ENCODE results near the gene PRDM16. TPM values are rescaled to one million over a fixed set of nuclear protein-coding genes. Genes with fewer than 3 reads are reported as not detected.

Gene PRDM16
- total RNA-seq, 1 donor: 19.9 TPM

DNA sequence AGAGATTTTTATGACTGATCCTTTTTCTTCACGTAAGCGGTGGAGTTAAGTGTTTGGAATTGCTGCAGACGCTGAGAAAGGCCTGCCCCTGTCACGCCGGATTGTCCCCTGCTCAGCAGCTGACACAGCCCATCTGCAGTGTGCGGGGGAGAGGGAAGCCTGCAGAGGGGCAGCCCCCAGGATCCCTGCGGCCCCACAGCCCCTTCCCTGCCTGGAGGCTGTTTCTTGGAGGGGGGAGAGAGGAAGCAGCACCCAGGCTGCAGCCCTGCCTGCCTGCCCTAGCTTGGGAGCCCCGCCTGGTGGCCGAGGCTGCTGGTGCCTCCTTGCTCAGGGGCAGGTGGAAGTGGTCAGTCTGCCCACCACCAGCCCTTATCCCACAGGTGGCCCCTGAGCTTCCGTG lies 50.7 kb downstream of the PRDM16 start:
- DNase-seq (ENCODE audit: low read depth in 2 of 3, low spot score in 2 of 3): no peak

DNA sequence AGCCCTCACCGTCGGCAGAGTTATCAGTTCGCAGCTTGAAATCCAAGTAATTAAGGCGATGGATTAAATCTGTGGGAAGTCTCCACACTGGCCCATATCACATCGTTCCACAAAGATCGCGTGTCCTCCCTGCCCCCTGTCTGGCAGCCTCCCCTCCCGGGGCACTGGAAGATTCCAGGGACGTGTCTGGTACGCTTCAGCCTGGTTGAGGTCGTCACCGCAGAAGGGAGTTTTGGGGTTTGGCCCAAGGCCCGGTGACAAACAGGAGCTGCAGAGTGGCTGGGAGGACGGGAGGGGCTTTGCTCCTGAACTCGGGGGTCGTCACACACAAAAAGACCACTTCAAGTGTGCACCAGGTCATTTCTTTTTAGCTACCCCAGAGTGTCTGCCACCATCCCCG lies 51.1 kb downstream of the PRDM16 start:
- DNase-seq (ENCODE audit: low read depth in 2 of 3, low spot score in 2 of 3): peak in 1 of 3 donors; percentile 14

DNA sequence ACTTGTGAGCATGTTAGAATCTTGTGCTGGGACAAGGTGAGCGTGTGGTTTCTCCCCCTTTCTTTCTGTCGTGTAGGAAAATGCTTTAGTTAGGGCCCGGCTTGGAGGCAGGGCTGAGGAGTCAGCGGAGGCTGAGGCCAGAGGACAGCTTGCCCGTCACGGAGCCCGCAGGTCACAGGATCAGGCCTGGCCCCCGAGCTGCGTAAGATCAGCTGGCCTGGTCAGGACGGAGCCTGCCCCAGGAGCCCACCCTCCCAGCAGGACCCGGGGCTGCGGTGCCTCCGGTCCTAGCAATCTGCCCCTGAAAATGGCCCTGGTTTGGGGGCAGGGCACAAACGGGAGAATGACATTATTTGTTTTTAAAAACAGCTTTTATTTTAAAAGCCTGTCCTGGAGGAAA lies 52.0 kb downstream of the PRDM16 start:
- no peak for DNase-seq (ENCODE audit: low read depth in 2 of 3, low spot score in 2 of 3)

DNA sequence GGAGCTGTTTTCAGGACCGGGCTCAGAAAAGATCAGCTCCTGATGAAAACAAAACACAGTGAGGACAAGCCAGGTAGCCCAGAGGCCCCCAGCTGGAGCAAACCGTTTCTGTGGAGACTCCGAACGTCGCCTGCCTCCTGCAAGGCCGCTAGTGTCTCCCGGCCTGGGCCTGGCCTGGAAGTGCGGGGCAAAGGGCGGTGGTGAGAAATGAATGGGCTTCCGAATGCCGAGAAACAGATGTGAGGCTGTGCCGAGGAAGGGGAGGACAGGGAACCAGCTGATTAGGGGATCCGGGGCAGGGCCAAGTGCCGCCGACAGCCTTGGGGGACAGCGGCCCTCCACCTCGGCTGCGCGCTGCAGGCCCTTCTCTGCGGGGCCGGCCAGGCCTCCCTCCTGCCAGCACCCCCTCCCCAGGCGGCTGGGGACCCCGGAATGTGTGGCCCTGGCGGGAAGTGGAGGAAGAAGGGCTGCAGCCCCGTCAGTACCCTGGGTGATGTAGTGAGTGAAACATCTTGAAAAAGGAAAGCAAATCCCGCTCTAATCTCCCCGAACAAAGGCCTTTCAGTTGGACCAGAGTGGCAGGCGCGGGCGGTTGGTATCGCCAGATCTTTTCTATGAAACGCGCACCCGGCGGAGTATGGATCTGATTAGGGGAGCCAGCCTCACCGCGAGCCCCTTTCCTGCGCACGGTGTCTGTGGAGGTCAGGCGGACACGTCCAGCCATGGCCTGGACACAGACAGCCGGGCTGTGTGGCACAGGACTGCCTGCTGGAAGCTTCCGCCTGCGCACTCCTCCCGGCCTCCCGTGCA lies 52.6 kb downstream of the PRDM16 start:
- DNase-seq (ENCODE audit: low read depth in 2 of 3, low spot score in 2 of 3): no peak

DNA sequence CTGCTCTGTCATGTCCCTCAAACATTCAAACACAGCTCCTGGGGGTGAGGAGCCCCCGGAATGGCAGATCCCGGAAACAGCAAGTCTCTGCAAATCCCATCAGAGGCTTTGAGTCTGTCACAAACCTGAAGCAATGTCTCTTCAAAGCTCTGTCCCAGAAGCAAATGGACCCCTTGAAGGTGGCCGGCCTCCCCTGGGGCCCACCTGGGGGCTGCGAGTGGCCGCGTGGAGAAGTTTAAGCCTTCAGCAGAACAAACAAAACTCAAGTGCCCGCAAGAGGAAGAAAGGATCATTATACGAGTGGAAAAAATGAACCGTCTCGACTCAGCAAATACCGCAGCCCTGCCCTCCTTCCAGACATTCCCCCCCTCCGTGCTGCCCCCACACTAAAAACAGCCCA lies 53.3 kb downstream of the PRDM16 start:
- DNase-seq (ENCODE audit: low read depth in 2 of 3, low spot score in 2 of 3): no peak

DNA sequence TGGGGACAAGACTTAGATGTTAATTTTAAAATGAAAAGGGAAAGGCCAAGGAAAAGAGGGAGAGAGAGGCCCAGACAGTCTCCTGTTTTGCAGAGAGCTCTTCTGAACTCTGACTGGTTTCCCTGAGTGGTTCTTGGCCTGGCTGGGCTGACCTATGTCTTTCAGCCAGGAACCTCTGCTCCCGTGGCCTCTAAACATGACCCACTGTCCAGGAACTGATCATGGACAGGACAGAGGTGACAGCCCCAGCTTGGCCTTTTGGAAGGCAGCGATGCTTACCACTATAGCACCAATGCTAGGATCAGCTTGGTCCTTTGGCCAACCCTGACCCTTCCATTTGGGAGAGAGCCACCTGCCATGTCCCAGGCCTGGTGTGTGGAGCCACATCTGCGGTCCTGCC lies 55.2 kb downstream of the PRDM16 start:
- no peak for DNase-seq (ENCODE audit: low read depth in 2 of 3, low spot score in 2 of 3)

DNA sequence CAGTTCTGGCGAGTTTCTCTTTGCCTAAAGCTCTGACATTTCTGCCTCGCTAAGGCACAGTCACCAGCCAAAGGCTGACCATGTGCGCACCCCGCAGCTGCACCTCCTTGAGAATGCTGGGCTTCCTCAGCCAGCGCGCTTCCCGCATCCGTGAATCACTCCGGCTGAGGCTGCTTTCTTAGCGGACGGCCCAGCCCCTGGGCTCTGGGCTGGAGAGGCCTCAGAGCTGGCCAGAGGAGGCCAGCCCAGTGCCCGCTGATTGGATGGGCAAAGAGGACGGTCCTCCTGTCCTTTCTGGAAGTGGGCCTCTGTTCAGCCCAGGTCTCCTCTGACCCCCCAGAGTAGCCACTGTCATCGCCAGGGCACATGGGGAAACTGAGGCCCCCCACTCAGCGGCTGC lies 56.1 kb downstream of the PRDM16 start:
- no peak for DNase-seq (ENCODE audit: low read depth in 2 of 3, low spot score in 2 of 3)

DNA sequence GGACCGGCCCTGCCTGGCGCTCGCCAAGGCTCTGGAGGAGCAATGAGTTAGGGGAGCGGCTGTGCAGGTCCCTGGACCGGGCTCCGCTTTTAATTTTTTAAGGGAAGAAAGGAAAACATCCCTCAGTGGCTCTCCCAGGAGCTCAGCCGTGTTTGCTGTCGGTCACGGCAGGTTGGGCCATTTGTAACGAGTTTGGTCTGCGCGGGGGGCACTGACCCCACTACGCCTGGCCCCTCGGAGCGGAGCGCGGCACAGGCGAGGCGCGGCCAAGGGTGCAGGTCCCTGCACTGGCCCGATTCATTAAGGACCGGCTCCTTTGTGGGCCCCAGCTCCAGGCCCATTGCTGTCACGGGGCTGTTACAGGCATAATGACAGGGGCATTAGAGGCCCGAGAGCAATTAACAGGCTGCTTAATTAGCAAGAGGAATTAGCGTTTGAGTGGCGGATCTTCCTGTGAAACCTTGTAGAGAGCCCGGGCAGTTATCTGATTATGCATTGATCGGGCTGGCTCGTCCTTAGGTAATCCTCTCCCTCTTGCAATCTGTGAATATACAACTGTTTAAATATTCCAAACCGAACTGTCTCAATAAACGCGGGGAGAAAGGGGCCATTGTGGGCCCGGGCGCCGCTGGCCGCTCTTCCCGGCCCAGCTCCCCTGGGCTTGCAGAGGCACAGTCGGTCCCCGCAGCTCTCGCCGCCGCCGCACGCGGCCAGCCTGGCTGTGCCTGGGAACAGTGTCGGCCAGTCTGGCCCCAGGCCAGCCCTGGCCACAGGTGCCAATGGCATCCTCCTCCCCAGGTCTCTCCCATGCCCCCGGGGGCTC lies 56.8 kb downstream of the PRDM16 start:
- DNase-seq (ENCODE audit: low read depth in 2 of 3, low spot score in 2 of 3): no peak

DNA sequence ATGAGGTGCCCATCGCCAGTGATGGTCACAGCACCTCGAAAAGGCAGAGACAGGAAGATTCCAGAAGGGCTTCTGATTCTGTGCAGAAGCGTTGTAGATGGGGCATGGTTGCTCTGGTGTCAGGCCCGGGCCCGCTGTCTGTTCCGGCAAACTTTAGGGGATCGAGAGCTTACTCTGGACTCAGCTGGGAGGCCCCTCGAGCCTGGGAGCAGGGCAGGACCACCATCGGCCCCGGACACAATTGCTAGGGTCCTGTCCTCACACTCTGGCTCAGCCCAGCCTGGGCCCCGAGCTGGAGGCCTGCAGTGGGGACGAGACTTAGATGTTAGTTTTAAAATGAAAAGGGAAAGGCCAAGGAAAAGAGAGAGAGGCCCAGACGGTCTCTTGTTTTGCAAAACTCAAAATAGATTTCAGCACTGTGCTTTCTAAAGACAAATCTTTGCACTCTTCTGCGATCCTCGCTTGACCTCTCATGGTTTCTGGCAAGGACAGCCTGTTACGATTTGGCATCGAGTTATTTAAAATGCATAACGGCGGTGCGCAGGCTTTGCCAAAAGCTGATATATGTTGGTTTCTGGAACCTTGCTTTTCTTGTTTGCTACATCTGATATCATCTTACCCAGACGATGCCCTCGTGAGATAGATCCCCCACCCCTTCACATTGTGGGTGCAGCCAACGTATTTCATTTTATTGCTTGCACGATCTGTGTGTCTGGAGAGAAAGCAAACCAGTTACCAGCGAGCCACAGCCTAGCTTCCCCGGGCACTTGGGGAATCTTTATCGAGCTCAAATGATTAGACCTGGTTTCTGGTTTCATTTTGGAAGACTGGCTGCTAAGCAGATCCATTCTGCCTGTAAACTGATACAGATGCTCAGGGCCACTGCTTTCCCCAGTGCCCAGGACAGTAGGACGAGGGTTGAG lies 58.0 kb downstream of the PRDM16 start:
- DNase-seq (ENCODE audit: low read depth in 2 of 3, low spot score in 2 of 3): no peak

DNA sequence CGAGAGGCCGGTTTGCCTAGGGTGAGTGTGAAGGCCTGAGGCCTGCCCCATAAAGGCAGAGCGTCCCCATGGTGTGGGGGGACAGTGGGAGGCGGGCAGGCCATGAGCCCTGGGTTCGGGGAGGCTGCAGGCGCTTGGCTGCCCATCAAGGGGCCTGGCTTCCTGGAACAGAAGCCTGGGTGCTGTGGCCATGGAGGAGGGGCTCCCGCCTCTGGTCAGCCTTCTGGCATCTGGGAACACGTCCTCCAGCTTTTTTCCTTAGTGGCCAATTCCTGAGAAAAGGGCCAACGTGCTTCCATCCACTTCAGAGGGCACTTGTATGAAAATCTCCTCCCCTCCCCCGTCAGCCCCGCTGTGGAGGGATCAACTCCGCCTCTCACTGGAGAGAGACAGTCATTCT lies 58.7 kb downstream of the PRDM16 start:
- no peak for DNase-seq (ENCODE audit: low read depth in 2 of 3, low spot score in 2 of 3)

DNA sequence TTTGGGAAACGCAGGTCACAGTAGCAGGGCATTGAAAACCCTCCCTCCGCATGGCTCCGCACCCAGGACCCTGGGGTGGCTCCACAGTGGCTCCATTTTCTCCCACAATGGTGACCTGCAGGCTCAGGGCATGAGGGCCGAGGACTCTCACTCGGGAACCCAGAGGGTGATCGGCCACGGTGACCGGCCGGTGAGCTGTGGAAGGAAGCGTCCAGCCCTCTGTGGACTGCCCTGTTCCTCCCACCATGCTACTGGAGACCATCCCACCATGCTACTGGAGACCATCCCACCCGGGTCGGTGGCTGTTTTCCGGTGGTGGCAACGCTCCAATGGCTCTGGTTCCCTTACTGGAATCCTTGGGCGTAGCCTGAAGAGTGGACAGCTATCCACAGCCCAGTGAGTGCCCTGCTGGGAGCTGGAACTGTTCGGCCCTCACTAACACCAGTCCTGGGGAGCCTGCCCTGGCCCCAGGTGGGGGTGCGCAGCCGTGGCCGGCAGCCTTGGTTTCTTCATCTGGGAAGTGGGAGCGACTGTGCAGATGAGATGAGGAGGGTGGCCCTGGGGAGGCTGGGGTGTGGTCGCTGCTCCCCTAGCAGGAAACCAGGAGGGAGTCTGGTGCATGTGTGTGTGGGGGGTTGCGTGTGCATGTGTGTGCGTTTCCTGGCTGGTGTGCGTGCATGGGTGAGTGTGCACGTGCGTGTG lies 59.6 kb downstream of the PRDM16 start:
- no peak for DNase-seq (ENCODE audit: low read depth in 2 of 3, low spot score in 2 of 3)

DNA sequence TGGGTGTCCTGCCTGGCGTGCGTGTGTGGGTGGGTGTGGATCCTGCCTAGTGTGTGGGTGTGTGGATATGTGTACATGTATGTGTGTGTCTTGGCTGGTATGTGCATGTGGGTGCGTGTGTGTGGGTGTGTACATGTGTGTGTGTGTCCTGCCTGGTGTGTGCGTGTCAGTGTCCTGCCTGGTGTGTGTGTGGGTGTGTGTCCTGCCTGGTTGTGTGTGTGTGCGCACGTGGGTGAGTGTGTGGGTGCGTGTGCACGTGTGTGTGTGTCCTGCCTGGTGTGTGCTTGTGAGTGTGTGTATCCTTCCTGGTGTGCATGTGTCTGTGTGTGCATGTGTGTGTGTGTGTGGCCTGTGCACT lies 60.1 kb downstream of the PRDM16 start:
- no peak for DNase-seq (ENCODE audit: low read depth in 2 of 3, low spot score in 2 of 3)

DNA sequence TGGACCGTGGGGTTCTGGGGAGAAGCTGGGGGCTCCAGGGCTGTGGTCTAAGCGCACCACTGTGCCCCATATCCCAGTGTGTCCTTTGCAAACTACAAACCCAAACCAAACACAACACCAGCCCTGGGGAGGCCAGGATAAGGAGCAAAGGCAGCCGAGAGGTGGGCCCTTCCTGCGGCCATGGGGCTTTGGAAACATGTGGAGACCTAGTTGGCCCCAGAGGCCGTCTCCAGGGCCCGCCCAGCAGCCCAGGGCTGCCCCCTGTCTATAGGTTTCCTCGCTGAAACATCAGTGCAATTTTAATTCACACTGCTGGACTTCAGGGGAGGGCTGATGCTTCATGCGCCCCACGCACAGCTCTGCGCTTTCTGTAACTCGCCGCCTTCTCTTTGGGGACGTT lies 61.3 kb downstream of the PRDM16 start:
- no peak for DNase-seq (ENCODE audit: low read depth in 2 of 3, low spot score in 2 of 3)

DNA sequence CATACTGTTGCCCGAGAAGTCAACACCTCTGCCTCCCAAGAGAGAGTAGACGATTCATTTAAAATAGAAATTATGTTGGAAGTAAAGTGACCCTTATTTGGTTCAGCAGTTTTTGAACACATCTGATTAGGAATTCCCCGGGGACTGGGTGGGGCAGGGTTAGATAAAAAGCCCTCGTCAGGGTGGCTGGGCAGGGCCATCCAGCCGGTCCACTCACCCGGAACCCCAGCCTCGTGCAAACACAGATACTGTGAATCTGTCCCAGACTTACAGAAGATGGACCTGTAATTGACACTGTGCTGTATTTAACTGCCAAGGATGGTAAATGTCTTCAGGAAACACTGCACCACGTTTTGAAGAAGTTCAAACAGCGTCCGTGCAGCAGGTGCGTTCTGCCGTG lies 63.7 kb downstream of the PRDM16 start:
- DNase-seq (ENCODE audit: low read depth in 2 of 3, low spot score in 2 of 3): no peak

DNA sequence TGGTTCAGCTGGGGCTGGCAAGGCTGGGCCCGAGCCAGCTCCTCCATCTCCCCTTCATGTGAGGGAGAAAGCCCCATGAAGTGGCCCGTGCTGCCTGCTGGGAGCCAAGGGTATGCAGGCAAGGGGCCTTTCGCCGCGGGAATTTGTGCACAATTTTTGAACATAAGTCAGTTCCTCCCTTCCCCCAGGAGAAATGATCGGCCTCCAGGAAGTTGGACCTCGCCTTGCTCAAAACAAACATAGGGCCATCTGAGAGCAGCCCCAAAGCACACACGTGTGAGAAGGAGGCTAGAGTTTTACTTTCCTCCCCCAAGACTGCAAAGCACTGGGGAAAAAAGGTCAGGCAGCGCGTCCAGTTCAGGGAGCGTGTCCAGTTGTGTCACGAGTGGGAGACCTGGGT lies 64.7 kb downstream of the PRDM16 start:
- no peak for DNase-seq (ENCODE audit: low read depth in 2 of 3, low spot score in 2 of 3)

DNA sequence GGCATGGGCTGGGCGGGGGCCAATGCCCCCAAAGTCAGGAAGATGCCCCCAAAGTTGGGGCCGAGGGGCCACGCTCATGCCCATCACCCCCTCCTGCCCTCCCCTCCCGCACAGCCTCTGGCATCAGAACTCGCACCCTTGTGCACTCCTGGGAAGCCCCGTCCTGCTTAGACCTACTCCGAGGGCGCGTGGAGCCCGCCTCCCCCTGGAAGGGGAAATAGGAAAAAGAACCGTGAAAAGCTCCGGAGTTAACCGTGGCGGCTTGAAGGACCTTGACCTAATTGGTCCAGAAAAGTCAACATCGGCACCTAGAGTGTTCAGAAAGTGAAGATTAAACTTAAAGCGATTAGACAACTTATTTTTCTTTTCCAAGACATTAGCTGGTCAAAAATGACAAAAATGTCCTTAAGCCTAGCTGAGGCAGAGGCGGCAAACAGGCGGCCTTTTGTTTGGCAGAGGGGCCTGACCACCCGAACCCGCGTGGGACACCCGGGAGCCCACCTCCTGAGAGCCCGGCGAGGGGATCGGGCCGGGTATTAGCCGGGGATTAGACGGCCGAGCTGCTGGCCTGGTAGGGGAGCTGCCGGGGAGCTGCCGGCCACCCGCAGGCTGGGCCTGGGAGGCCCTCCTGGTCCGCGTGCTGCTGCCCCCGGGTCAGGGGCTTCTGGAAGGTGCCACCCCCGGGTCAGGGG lies 65.5 kb downstream of the PRDM16 start:
- no peak for DNase-seq (ENCODE audit: low read depth in 2 of 3, low spot score in 2 of 3)

DNA sequence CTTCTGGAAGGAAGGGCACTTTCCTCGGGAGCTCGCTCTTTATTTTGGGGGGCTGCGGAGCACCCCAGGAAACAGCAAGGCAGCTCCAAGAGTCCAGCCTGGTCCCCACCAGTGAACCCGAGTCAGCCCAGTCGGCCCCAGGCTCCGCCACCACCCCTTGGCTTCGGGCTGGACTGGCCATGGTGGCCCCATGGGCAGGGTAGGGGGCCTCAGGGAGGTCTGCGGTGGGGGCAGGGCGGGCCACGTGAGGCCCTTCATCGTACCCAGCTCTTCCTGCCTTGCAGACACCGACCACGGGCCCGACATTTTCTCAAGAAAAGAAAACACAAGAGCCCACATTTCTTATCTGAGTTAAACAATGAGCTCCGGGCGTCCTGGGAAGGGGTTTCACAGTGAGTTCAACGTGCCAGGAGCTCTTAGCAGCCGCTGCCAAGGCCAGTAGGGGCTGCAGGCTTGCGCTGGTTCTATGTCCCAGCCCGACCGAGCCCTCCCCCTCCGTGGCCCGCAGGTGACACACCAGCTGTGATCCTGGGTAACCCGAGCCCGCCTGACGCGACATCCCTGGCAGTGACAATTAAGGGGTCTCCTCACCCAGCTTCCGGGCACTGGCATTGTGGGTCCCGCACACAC lies 66.2 kb downstream of the PRDM16 start:
- DNase-seq (ENCODE audit: low read depth in 2 of 3, low spot score in 2 of 3): peak in 2 of 3 donors; percentile 31 to 70

DNA sequence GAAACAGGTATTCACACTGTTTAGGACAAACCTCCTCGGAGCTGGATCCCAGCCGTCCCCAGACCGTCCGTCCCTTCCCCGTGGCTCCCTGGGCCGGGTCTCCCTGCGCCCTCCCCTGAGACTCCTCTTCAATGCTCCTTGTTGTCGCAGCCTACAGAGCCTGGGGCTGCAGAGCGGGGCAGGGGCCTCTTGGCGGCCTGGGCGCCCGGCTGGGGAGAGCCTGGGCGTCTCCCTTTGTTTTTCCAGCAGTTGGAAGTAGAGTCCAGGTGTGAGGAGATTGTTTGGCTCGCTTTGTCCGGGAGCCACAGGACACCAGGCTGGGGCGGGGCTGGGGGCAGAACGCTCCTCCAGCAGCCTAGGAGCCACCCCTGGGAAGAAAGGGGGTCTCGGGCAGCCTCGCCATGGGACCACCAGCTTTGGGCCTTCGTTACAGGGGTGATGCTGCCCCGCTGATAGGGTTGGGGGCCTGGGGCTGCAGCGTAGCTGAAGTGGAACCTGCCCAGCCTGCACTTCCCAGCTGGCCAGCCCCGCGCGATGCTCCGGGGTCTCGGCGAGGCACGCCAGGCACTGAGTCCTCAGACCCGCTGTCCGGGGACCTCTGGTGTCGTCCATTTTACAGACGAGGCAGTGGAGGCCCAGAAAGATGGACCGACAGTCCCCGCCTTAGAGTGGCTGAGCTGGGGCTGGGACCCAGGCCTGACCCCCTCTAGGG lies 66.9 kb downstream of the PRDM16 start:
- DNase-seq (ENCODE audit: low read depth in 2 of 3, low spot score in 2 of 3): no peak

DNA sequence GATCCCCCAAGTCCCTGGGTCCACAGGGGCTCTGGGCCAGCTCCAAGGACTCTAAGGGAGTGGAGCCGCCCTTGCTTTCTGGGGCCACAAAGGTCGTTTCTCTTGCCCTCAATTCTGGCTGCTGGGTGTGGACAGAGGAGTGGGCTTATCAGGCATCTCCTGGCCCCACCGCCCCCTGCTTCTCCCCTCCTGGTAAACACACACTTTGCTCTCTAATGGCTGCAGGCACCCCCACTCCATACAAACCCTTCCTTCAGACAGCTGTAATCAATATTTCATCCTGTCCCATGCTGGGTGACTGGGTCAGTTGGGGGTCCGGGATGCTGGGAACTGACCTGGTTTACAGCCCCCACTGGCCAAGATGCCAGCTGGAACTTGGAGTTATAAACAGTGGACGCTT lies 67.5 kb downstream of the PRDM16 start:
- DNase-seq (ENCODE audit: low read depth in 2 of 3, low spot score in 2 of 3): no peak
